Hepatic stellate cell (primary cell): ENCODE measurements around the gene ZDHHC24.

Experiments
- DNase-seq: peaks from one replicate; pipeline ENCODE4 v3.0.0; 2011; ENCODE audit warnings: low spot score

ZDHHC24 gene

DNA sequence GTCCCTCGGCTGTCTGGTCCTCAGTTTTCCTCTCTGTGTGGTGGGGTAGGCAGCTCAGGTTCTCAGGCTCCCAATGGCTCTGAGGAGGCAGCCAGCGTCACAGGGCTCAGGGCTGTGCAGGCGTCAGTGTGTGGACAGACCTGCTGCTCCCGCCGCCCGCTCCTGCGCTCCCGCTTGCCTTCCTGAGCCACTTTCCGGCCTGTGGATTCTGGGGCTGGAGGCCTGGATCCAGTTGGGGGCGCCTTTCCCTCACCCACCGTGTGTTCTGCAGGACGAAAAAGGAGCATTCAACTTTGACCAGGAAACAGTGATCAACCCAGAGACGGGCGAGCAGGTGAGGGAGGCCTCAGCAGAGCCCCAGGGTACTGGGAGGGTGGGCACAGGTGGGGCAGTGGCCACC lies 50.9 kb downstream of the ZDHHC24 start:
- DNase-seq = no peak

DNA sequence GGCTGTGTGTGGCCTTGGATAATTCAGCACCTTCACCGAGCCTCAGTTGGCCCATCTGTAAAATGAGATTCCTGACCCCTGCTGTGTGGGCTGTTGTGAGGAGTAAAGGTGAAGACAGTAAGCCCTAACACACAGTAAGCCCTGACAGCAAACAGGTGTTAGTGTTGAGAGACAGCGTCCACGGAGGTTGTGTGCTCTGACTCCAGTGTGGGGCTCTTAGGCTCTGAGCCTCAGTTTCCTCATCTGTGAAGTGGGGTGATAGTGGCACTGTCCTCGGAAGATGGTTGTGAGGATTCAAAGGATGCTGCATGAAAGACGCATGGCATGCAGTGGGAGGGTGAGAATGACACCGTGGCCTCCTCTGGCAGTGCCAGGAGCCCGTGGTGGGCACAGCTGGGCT lies 51.4 kb downstream of the ZDHHC24 start:
- no peak for DNase-seq

DNA sequence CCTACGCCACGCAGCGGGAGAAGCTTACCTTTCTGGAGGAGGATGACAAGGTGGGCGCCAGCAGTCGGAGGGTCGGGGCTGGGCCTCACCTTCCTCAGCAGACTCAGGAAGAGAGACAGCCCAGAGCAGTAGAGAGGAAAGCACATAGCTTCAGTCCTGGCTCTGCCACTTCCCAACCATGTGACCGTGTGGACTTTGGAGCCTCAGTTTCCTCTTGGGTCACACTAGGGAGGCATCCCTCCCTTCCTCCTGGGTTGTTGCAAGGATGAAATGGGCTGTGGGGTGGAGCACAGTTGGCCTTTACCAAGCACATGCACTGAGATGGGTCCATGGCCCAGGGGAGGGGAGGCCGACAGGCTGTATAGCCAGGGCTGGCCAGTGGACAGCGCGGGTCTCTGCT lies 52.7 kb downstream of the ZDHHC24 start:
- no peak for DNase-seq

DNA sequence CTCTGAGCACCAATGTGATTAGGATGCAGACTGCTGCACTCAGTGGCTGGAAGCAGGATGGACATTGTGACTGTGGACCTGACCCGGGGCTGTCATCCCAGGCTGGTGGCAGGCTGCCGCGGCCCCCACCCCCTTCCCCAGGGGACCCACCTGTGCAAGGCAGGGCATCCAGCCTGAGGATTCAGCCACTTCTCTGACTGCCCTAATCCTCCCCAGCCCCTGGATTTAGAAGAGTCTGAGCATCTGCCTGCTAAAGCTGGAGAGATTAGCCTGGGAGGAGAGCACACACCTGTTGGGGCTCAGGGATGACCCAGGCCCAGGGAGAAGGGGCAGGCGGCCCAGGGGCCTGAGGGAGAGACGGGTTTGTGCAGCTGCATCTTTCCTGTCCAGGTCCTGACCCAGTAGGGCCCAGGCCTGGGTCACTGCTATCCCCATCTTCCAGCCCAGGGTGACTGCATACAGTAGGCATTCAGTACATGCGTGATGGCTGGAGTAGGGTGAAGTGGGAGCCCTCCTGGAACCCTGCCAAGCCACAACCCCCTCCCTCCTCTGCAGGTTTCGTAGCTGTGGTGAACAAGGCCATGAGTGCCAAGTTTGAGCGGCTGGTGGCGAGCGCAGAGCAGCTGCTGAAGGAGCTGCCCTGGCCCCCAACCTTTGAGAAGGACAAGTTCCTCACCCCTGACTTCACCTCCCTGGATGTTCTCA lies 53.5 kb downstream of the ZDHHC24 start:
- DNase-seq = no peak

DNA sequence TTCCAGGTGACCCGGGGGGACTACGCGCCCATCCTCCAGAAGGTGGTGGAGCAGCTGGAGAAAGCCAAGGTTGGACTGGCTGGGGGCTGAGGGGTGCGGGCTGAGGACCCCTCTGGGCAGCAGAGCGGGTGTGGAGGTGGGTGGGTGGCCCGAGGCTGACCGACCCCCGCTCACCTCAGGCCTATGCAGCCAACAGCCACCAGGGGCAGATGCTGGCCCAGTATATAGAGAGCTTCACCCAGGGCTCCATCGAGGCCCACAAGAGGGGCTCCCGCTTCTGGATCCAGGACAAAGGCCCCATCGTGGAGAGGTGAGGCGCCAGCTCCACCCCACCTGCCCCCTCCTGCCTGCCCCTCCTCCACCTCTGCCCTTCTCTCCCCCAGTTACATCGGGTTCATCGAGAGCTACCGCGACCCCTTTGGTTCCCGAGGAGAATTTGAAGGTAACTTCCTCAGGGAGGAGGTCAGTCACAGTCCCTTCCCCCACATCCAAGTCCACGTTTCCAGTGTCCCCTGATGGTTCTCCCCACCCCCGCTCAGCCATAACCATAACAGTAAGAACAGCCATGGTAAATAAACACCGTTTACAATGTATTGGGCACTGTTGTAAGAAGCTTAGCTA lies 54.4 kb downstream of the ZDHHC24 start:
- no peak for DNase-seq

DNA sequence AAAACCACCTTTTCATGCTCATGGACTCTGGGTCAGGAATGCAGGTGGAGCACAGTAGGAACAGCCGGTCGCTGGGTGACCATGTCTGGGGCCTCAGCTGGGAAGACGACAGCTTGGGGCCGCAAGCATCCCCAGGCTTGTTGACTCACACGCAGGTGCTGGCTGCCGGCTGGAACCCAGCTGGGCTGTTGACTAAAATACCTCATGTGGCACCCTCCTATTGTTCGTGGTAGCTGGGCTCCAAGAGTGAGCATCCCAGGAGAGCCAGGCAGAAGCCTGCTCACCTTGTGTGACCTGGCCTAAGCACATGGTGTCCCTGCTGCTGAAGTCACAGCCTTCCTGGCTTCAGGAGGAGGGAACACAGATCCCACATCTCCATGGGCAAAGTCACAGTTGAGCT lies 56.2 kb downstream of the ZDHHC24 start:
- DNase-seq = no peak

DNA sequence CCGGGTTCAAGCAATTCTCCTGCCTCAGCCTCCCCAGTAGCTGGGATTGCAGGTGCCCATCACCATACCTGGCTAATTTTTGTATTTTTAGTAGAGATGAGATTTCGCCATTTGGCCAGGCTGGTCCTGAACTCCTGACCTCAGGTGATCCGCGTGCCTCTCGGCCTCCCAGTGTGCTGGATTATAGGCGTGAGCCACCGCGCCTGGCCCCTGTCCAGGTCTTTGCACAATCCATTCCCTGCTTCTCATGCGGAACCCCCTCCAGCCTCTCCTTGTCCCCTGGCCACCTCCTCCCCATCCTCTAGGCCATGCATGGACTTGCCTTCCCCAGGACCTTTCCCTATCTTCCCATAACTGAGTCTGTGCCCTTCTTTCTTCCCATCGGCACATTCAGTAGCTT lies 56.9 kb downstream of the ZDHHC24 start:
- no peak for DNase-seq

DNA sequence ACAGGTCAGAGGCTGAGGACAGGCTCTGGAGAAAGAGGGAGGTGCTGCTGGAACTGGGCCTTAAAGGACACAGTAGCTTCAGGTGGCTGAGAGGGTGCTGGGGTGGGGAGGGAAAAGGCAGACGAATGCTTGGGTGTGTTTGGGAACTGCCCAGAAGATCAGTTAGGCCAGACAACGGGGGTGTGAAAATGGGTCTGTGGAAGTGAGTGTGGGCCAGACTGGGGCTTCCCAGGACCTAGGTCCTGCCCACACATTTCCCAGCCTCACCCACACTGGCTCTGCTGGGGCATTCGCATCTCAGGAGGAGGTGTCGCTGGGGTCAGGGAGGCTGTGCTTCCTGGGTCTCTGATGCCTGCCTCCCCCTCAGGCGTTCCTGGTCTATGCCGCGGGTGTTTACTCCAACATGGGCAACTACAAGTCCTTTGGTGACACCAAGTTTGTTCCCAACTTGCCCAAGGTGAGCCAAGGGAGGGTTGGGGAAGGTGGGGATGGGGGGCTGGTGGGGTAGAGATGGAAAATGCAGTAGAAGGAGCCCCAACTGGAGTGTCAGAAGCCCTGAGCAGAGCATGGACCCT lies 61.0 kb downstream of the ZDHHC24 start:
- DNase-seq = no peak

DNA sequence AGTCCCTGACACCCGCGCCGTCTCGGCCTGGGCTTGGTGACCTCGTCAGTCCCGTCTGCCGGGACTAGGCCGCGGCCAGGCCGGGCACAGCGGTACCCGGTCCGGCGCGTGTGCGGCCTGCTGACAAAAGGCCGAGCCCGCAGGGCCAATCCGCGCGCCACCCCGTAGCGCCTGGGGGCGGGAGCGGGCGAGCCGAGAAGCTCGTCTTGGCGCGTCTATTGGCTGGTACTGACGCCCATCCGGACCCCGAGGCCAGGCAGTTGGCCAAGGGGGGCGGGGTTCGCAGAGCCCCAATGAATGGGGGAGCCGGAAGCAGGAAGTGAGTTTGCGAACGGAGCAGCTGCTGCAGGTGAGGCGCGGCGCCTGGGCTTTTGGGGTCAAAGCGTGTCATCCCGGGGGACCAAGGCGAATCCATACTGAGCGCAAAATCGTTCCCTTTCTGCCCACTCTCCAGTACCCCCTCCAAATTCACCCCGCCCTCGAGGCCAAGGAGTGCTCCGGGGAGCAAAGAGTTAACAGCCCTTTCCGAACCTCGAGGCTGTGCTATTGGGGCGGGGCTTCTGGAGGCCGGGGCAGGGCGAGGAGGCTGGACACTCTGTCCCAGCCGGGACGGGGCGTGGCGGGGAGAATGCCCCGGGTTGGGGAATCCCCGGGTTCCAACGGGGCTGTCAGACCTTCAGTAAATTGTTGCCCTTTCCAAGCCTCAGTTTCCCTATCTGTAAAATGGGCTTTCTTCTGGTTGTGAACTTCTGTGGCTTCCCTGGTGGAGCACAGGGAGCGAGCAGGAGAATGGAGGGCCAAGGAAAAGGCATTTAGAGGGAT lies 65.5 kb downstream of the ZDHHC24 start, which contains the start of gene DPP3:
DPP3 (plus strand) TSS at position 318 of the 822 bp plus-strand sequence. CDS start 1,767 bp downstream, outside the sequence.
- peak; percentile 100 for DNase-seq

DNA sequence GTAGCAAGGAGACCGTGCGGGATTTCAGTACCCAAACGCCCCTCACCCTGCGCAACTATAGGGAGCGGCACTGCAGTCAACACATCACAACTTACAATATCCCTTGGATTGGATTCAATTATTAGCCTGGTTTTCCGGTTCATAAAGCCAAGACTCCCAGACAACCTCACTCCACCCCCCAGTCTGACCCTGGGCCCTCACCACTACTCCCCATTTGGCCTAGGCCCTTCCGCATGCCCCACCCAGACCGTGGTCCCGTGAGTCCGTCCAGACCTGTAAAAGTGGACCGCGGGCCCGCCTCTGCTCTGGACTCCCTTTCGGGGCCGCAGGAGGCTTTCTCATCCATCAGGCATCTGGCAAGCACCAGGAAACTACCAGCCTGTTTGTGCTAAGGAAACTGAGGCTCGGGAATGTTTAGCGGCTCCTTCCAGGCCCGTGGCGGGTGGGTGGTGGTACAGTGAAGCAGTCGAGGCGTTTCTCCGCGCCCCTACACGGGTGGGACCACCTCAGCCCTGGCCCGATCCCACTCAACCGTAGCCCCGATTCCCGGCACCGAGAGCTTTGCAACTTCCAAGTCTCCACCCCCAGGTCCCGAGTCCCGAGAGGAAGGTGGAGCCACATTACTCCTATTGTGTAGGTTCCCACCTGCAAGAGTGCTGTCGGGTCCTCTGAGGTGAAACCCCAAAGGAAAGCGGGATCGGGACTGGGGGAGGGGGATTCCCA lies 66.3 kb downstream of the ZDHHC24 start:
- DNase-seq = peak; percentile 81

DNA sequence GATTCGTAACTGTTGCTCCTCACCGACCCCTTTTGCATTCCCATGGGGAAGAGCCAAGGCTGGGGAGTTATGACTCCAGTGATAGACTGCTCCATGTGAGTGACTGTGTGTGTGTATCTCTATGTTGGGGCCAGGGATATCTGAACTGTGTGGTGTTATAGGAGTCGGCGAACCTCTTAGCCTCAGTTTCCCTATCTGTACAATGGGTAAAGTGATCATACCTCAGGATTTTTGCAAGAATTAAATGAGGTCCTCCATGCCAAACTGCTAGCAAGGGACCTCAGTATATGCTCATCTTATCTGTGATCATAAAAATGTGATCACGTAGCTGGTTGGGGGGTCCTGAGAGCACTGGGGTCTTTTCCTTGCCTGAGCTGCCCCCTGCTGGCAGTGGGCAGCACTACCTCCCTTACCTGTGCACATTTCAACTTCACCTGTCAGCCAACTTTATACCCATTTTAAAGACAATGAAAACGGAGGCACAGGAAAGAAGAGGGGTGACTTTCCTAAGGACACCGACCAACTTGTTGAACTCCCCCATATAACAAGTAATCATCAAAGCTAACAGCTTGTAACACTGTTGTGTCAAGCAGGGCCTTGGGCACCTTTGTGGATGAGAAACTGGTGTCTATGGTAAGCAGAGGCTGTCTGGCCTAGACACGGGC lies 67.0 kb downstream of the ZDHHC24 start:
- DNase-seq = no peak

DNA sequence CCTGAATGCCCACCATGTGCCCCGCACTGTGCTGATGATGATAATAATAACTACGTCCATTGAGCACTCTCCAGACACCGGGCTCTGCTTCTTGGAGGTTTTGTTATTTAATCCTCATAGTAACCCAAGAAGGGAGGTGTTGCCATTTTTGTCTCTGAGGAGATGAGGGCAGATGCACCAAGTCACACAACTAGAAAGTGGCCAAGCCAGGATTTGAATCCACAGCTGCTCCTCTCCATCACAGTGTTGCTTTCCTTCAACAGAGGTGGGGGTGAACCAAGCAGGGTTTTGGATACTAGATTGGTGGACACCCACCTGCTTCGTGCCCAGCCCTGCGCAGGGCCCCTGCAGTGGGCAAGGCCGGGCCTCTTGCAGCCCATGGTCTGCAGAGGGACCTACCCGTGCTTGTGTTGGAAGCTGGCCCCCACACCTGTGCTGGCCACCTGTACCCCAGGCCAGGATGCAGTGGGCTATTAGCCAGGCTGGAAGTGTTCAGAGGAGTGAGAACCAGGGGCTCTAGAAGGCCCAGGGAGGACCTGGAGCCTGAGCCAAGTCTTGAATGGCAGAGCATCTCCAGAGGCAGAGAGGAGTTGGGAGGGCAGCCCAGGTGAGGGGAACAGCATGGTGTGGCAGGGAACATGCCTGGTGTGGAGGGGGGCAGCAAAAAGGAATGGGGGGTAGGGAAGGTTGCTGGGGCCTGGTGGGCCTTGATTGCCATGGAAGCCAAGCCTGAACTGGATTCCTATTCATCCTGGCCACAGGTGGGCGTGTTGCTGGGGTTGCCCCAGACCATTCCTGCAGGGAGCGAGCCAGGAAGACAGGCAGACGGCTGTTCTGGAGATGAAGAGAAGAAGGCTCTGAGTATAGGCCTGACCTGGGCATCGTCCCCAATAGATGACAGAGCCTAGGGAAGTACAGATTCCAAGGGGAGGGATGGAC lies 68.3 kb downstream of the ZDHHC24 start:
- DNase-seq = no peak

DNA sequence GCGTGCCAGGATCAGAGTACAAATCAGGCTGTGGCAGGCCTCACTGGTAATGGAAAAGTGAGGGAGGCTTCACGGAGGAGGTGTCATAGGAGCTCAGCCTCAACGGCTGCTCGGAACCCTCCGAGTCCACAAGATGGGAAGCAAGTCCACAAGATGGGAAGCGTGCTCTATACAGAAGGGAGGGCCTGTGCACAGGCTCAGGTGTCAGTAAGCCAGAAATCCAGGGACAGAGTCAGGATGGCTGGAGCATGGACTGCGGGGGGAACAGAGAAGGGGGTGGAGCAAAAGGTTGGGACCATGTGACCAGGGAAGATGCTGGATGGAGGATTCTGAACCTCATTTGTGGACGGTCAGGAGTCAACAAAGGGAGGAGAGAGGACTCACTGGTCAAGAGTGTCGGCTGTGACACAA lies 69.0 kb downstream of the ZDHHC24 start:
- no peak for DNase-seq

DNA sequence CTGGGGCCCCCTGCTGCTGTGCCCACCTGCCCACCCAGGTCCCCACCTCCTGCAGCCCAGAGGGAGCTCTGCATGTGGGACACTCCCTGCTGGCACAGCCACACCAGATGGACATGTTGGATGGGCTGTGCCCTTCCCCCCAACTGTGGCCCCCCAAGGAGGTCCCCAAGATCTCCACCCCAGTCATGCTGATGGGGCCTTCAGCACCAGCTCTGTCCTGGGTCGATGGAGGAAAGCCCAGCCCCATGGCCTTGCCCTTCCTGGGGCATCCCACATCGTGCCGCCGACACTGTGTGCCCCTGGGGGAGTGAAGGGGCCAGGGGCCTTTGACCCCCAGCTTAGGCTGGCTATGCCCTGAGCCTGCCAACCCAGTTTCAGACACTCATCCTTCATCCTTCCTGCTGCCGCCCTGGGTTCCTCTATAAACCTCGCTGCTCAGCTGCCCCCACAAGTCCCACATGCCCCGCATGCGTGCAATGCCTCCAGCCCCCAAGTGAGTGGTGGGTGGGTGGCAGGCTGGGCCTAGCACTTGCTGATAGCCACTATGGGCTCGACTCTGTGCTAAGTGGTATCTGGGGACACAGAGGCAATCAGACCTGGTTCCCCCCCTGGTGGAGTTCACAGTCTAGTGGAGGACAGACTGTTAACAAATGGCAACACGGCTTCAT lies 69.5 kb downstream of the ZDHHC24 start:
- no peak for DNase-seq

DNA sequence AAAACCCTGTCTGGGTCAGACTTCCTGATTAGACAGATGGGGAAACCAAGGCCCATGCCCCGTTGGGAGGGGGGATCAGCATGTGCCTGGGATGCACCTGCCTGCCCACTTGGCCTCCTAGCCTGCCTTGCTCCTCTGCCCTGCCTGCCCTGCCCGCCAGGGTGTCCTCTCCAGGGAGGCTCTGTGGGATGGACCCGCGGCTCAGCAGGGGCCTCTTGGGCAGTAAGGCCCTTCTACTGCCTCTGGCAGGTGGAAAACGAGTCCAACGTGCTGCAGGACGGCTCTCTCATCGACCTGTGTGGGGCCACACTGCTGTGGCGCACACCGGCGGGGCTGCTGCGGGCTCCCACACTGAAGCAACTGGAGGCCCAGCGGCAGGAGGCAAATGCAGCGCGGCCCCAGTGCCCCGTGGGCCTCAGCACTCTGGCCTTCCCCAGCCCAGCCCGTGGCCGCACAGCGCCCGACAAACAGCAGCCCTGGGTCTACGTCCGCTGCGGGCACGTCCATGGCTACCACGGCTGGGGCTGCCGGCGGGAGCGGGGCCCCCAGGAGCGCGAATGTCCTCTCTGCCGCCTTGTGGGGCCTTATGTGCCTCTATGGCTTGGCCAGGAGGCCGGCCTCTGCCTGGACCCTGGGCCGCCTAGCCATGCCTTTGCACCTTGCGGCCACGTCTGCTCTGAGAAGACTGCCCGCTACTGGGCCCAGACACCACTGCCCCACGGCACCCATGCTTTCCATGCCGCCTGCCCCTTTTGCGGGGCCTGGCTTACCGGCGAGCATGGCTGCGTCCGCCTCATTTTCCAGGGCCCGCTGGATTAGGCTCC lies 70.3 kb downstream of the ZDHHC24 start:
- DNase-seq = no peak

DNA sequence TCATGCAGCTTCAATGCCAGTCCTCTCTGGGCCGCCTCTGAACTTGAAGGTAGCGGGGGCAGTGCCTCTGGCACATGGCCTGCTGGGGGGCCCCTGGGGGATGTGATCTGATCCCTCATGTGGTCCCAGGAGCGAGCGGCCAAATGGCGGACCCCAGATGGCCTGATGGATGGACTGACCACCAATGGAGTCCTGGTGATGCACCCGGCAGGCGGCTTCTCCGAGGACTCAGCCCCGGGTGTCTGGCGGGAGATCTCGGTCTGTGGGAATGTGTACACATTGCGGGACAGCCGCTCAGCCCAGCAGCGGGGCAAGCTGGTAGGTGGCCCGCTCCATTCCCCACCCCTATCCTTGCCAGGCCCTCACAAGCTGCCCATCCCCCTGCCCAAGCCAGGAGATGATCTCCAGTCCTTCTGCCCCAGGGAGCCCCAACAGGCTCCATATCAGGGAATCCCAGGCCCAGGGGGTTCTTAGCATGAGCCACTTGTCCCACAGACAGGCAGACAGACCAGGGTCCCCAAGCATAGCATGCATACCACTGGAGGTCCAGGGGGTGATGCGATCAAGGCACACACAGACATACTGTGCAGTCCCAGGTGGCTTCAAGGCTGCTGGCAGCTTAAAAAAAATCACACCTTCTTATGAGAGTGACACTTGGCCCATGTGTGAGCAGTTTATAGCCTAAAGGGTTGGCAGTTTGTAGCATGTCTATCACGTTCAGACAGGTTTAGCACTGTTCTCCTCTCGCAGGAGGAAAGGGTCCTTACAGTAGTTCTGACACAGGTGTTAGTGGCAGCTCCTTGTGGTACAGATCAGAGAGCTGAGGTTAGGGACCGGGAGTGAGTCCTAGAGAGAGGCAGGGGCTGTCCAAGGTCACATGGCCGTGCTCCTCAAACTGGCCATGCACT lies 72.0 kb downstream of the ZDHHC24 start:
- no peak for DNase-seq

DNA sequence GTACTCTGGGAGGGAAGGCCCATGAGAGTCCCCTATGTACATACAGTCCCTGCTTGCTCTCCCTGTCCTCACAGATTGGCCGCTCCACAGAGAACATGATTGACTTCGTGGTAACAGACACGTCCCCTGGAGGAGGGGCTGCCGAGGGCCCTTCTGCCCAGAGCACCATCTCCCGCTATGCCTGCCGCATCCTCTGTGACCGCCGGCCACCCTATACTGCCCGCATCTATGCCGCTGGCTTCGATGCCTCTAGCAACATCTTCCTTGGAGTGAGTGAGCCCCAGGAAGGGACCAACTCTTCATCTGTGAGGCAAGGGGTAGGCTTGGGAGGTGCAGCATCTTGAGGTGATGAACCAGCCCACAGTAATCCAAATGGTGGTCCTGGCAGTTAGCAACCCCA lies 72.7 kb downstream of the ZDHHC24 start:
- no peak for DNase-seq

DNA sequence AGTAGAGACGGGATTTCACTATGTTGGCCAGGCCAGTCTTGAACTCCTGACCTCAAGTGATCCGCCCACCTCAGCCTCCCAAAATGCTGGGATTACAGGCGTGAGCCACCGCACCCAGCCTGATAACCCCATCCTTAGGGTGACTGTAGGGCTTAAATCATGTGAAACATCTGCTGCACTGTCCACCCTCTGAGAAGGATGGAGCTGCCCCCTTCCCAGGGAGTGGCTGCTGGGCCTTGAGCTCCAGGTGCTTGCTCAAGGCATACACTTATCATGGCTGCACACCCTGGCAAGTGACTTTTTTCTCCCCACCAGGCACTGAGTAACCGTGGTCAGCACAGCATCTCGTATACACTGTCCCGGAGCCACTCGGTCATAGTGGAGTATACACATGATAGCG lies 73.8 kb downstream of the ZDHHC24 start:
- no peak for DNase-seq
